Activated T-helper 17 cell treated with anti-CD3 and anti-CD28 coated beads, Interleukin-2, amount 50 U/mL, for 72 hours (primary cell): Measurements from ENCODE around the gene TBX20. TPM values are rescaled to one million over a fixed set of nuclear protein-coding genes. Genes with fewer than 3 reads are reported as not detected.
"Not testable (repeated sequence)": the region's sequence is repeated elsewhere in the genome, so short reads cannot be mapped to it uniquely, and the experiment has no call there.

Experiments used
- ATAC-seq: fragments of 150-1000 bp; cut with Tn5 transposase; replicated peaks from 2 replicates; pipeline ENCODE4 v1.10.0; 2021; ENCODE audit warnings: mild to moderate bottlenecking, moderate library complexity
- H3K27ac Mint-ChIP-seq: one replicate; pipeline ENCODE4 v1.8.0; 2022; ENCODE audit warnings: mixed read lengths
- H3K27me3 Mint-ChIP-seq: one replicate; pipeline ENCODE4 v1.8.0; 2022; ENCODE audit warnings: mixed read lengths
- H3K36me3 Mint-ChIP-seq: one replicate; pipeline ENCODE4 v1.8.0; 2022; ENCODE audit warnings: low read depth, mild to moderate bottlenecking, mixed read lengths
- H3K4me1 Mint-ChIP-seq: one replicate; pipeline ENCODE4 v1.8.0; 2022; ENCODE audit warnings: mixed read lengths
- H3K4me3 Mint-ChIP-seq: one replicate; pipeline ENCODE4 v1.8.0; 2022; ENCODE audit warnings: mild to moderate bottlenecking, mixed read lengths
- H3K9me3 Mint-ChIP-seq: one replicate; pipeline ENCODE4 v1.8.0; 2022; ENCODE audit warnings: mixed read lengths
- total RNA-seq, 2 donors: library from RNA; stranded (reverse); gene quantifications; one replicate each; pipeline ENCODE4 v1.2.3, GENCODE V29; 2022

TBX20 gene
- total RNA-seq, 2 donors from 2014 or later = 0.30 TPM; not detected in 1

GRCh38 chr7:35180665-35181064 lies 73.2 kb downstream of the TBX20 start:
- H3K36me3 Mint-ChIP-seq, H3K27ac Mint-ChIP-seq, H3K4me3 Mint-ChIP-seq, H3K4me1 Mint-ChIP-seq, H3K9me3 Mint-ChIP-seq, ATAC-seq: not testable (repeated sequence)
- peaks cover 17% of the 10 kb centered on the region for H3K27me3 Mint-ChIP-seq

GRCh38 chr7:35173176-35173575 lies 80.7 kb downstream of the TBX20 start:
- peaks cover 14% of the 10 kb centered on the region for H3K27me3 Mint-ChIP-seq
- not testable (repeated sequence) for ATAC-seq, H3K4me3 Mint-ChIP-seq, H3K9me3 Mint-ChIP-seq, H3K4me1 Mint-ChIP-seq, H3K36me3 Mint-ChIP-seq, H3K27ac Mint-ChIP-seq

- not testable (repeated sequence) for H3K4me1 Mint-ChIP-seq, H3K36me3 Mint-ChIP-seq, ATAC-seq, H3K4me3 Mint-ChIP-seq, H3K9me3 Mint-ChIP-seq, H3K27ac Mint-ChIP-seq
- peaks cover 14% of the 10 kb centered on the region for H3K27me3 Mint-ChIP-seq
Measured at GRCh38 chr7:35172131-35172530, 81.8 kb downstream of the TBX20 start.

- H3K9me3 Mint-ChIP-seq, H3K27me3 Mint-ChIP-seq, H3K36me3 Mint-ChIP-seq, H3K27ac Mint-ChIP-seq, ATAC-seq, H3K4me1 Mint-ChIP-seq, H3K4me3 Mint-ChIP-seq: not testable (repeated sequence)
Measured at GRCh38 chr7:35167658-35168057, 86.2 kb downstream of the TBX20 start.

GRCh38 chr7:35167158-35167557 lies 86.7 kb downstream of the TBX20 start:
- not testable (repeated sequence) for H3K9me3 Mint-ChIP-seq, H3K4me1 Mint-ChIP-seq, H3K27ac Mint-ChIP-seq, H3K4me3 Mint-ChIP-seq, ATAC-seq, H3K27me3 Mint-ChIP-seq, H3K36me3 Mint-ChIP-seq

GRCh38 chr7:35161059-35161740 lies 92.7 kb downstream of the TBX20 start:
- H3K4me1 Mint-ChIP-seq, ATAC-seq, H3K9me3 Mint-ChIP-seq, H3K4me3 Mint-ChIP-seq, H3K36me3 Mint-ChIP-seq, H3K27me3 Mint-ChIP-seq, H3K27ac Mint-ChIP-seq: not testable (repeated sequence)

Other genes with a start within 250 kb of the TBX20 start
- gene DPY19L1, start 216.6 kb downstream of the TBX20 start, total RNA-seq = 10 to 100 TPM; 15.4 to 17.9 TPM